ENCODE measurements around the gene CYP4B1.

CYP4B1 gene

DNA sequence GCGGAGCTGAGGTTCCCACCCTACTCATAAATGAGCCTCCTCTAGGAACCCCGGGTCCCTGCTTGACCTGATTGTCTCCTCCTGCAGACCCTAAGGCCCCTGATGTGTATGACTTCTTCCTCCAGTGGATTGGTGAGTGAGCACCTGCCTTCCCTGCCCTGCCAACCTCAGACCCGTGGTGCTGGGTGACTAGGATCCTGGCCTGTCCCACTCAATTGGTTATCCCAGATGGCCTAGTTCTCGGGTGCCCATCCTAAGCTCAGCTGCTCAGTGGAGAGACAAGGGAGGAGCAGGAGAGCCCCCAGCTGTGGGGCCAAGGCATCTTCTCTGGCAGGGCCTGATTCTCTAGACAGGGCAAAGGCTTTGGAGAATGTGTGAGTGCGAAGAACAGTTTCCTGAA, 12.2 kb downstream of the CYP4B1 start:
- TF ChIP-seq CTCF (conservative IDR thresholded peaks at IDR 0.05) (no peak), ZFX (IDR thresholded peaks at IDR 0.05) (no peak)
- H3K27ac ChIP-seq, result no peak overlapping the region

DNA sequence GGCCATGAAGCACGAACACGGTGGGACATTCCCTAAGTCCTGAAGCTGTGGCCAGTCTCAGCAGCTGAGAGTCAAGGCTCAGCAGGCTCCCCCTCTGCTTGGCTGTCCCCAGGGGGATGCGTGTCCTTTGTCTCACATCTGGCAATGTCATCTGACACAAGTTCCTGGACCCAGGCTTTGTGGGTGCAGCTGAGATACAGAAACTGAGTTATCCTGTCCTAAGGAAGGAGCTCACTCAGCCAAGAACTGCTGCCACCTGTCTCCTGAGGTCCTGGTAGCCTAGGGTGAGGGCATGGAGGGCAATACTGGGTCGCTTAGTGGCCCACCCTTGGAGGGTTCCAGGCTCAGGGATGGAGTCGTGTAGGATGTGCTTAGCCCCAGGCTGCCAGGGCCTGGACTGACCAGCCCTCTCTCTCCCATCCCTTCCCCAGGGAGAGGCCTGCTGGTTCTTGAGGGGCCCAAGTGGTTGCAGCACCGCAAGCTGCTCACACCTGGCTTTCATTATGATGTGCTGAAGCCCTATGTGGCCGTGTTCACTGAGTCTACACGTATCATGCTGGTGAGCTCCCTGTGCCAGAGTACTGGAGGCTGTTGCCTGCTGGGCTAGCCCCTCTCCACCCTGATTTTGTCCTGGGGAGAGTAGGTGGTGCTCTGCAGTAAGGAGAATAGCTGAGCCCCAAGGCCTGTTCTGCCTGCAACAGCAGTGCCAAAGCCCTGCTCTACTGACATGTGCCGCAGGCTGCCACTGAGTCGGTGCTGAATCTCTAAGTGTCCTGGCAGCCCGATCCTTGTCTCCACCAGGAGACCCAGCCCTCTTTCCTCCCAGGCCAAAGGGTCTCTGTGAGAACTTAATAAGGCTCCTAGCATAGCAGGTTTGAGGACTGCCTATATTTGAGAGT, 13.5 kb downstream of the CYP4B1 start:
- no peak for TF ChIP-seq ZFX (IDR thresholded peaks at IDR 0.05)
- no peak for TF ChIP-seq CTCF (conservative IDR thresholded peaks at IDR 0.05)
- H3K27ac ChIP-seq, result no peak overlapping the region

GRCh38 chr1:46812996-46813857, 14.4 kb downstream of the CYP4B1 start:
- TF ChIP-seq ZFX (IDR thresholded peaks at IDR 0.05) (no peak), CTCF (conservative IDR thresholded peaks at IDR 0.05) (no peak)
- no peak overlapping the region for H3K27ac ChIP-seq

GRCh38 chr1:46813858-46814396, 15.1 kb downstream of the CYP4B1 start:
- TF ChIP-seq CTCF (conservative IDR thresholded peaks at IDR 0.05) (no peak), ZFX (IDR thresholded peaks at IDR 0.05) (no peak)
- H3K27ac ChIP-seq, result no peak overlapping the region

GRCh38 chr1:46815133-46815532, 16.3 kb downstream of the CYP4B1 start:
- no peak overlapping the region for H3K27ac ChIP-seq
- no peak for TF ChIP-seq ZFX (IDR thresholded peaks at IDR 0.05)
- TF ChIP-seq CTCF (conservative IDR thresholded peaks at IDR 0.05), result no peak

- H3K27ac ChIP-seq, result no peak overlapping the region
- TF ChIP-seq CTCF (conservative IDR thresholded peaks at IDR 0.05), result no peak
These were observed 18.1 kb downstream of the CYP4B1 start for GRCh38 chr1:46816930-46817329.

GRCh38 chr1:46817814-46818213, 19.0 kb downstream of the CYP4B1 start:
- no peak overlapping the region for H3K27ac ChIP-seq
- TF ChIP-seq ZFX (IDR thresholded peaks at IDR 0.05), result no peak
- no peak for TF ChIP-seq CTCF (conservative IDR thresholded peaks at IDR 0.05)
